HG03457 (cell line): ENCODE data around the gene GULP1.
"Not testable (repeated sequence)": the region's sequence is repeated elsewhere in the genome, so short reads cannot be mapped to it uniquely, and the experiment has no call there.

ENCODE experiments used
- ATAC-seq: cut with Tn5 transposase; IDR thresholded peaks from one replicate; pipeline ENCODE4 v1.9.1; 2021; ENCODE audit warnings: moderate number of reproducible peaks; ENCODE audit not compliant: unreplicated experiment

Gene GULP1

GRCh38 chr2:188459061-188459460, 167.4 kb downstream of the GULP1 start:
- ATAC-seq = no peak

GRCh38 chr2:188466078-188466477, 174.4 kb downstream of the GULP1 start:
- not testable (repeated sequence) for ATAC-seq

- ATAC-seq = no peak
Observed at GRCh38 chr2:188466761-188467160, 175.1 kb downstream of the GULP1 start.

- no peak for ATAC-seq
Observed at GRCh38 chr2:188471166-188471565, 179.5 kb downstream of the GULP1 start.

- no peak for ATAC-seq
Observed at GRCh38 chr2:188473306-188473705, 181.6 kb downstream of the GULP1 start.

- no peak for ATAC-seq
Observed at GRCh38 chr2:188474316-188474715, 182.6 kb downstream of the GULP1 start.

GRCh38 chr2:188475945-188476344, 184.3 kb downstream of the GULP1 start:
- ATAC-seq = peak; percentile 53

- ATAC-seq = no peak
Observed at GRCh38 chr2:188477564-188478103, 186.0 kb downstream of the GULP1 start.

GRCh38 chr2:188478724-188479123, 187.1 kb downstream of the GULP1 start:
- peak; percentile 95 for ATAC-seq

GRCh38 chr2:188481474-188481873, 189.8 kb downstream of the GULP1 start:
- no peak for ATAC-seq

GRCh38 chr2:188485496-188485895, 193.8 kb downstream of the GULP1 start:
- ATAC-seq = no peak

- no peak for ATAC-seq
Observed at GRCh38 chr2:188492751-188493150, 201.1 kb downstream of the GULP1 start.

- ATAC-seq = no peak
Observed at GRCh38 chr2:188494906-188495305, 203.2 kb downstream of the GULP1 start.

- ATAC-seq = no peak
Observed at GRCh38 chr2:188495969-188496431, 204.3 kb downstream of the GULP1 start.

GRCh38 chr2:188497726-188498125, 206.1 kb downstream of the GULP1 start:
- no peak for ATAC-seq

- ATAC-seq = no peak
Observed at GRCh38 chr2:188503975-188504374, 212.3 kb downstream of the GULP1 start.

- ATAC-seq = no peak
Observed at GRCh38 chr2:188506843-188507242, 215.2 kb downstream of the GULP1 start.

- ATAC-seq = no peak
Observed at GRCh38 chr2:188511346-188511745, 219.7 kb downstream of the GULP1 start.

- no peak for ATAC-seq
Observed at GRCh38 chr2:188512456-188512855, 220.8 kb downstream of the GULP1 start.

GRCh38 chr2:188515918-188516317, 224.2 kb downstream of the GULP1 start:
- no peak for ATAC-seq

- ATAC-seq = no peak
Observed at GRCh38 chr2:188517549-188518215, 226.0 kb downstream of the GULP1 start.

GRCh38 chr2:188518381-188518780, 226.7 kb downstream of the GULP1 start:
- no peak for ATAC-seq

- no peak for ATAC-seq
Observed at GRCh38 chr2:188519136-188519535, 227.5 kb downstream of the GULP1 start.
